HG02981 (cell line): ENCODE measurements around the gene SLC5A11.
"Not testable (repeated sequence)": the region's sequence is repeated elsewhere in the genome, so short reads cannot be mapped to it uniquely, and the experiment has no call there.

Experiments
- ATAC-seq: cut with Tn5 transposase; IDR thresholded peaks from one replicate; pipeline ENCODE4 v1.9.1; 2021; ENCODE audit warnings: mild to moderate bottlenecking, moderate library complexity; ENCODE audit not compliant: unreplicated experiment

The SLC5A11 gene

DNA sequence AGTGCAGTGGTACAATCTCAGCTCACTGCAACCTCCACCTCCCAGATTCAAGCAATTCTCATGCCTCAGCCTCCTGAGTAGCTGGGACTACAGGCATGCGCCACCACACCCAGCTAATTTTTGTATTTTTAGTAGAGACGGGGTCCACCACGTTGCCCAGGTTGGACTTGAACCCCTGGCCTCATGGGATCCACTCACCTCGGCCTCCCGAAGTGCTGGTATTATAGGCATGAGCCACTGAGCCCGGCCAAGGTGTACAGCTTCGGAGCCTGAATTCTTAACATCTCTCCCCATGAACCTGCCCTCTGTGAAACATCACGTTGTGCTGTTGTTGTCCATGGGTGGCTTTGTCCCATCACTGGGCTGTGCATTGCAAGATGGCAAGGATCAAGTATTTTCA is 11.1 kb downstream of the SLC5A11 start:
- ATAC-seq, result not testable (repeated sequence)

DNA sequence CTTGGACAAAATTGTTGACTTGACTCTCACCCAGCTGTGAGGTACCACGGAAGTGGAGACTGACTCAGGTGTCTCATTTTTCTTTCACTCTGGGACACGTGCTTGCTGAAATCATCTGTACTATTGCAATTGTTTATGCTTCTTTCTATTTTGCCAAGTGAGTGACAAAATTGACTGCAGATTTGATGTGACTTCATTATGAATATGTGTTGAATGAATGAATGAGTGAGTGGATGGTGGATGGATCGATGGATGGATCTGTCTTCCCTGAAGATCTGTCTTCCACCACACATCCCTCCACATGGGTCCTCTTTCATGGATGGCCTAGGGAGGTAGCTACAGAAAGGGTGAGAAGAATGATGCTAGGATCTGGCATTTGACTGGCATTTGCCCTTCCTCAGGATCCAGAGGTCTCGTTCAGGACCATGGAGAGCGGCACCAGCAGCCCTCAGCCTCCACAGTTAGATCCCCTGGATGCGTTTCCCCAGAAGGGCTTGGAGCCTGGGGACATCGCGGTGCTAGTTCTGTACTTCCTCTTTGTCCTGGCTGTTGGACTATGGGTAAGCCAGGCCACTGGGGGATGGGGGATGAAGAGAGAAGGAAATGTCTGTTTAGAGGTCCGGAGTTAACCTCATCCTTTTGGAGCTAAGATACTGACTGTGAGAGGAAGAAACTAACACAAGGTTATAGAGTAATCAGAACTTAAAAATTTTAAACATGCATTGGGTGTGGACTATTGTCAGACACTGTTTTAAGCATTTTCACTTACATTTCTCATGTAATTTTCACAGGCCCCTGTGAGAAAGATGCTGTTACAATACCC is 12.7 kb downstream of the SLC5A11 start:
- ATAC-seq, result no peak

DNA sequence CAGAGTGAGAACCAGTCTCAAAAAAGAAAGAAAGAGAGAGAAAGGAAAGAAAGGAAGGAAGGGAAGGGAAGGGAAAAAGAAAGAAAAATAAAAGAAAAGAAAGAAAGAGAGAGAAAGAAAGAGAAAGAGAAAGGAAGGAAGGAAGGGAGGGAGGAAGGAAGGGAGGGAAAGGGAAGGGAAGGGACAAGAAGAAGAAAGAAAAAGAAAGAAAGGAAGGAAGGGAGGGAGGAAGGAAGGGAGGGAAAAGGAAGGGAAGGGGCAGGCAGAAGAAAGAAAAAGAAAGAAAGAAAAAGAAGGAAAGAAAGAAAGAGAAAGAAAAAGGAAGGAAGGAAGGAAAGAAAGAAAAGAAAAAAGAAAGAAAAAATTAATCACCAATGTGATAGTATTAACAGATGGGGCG is 15.7 kb downstream of the SLC5A11 start:
- no peak for ATAC-seq

DNA sequence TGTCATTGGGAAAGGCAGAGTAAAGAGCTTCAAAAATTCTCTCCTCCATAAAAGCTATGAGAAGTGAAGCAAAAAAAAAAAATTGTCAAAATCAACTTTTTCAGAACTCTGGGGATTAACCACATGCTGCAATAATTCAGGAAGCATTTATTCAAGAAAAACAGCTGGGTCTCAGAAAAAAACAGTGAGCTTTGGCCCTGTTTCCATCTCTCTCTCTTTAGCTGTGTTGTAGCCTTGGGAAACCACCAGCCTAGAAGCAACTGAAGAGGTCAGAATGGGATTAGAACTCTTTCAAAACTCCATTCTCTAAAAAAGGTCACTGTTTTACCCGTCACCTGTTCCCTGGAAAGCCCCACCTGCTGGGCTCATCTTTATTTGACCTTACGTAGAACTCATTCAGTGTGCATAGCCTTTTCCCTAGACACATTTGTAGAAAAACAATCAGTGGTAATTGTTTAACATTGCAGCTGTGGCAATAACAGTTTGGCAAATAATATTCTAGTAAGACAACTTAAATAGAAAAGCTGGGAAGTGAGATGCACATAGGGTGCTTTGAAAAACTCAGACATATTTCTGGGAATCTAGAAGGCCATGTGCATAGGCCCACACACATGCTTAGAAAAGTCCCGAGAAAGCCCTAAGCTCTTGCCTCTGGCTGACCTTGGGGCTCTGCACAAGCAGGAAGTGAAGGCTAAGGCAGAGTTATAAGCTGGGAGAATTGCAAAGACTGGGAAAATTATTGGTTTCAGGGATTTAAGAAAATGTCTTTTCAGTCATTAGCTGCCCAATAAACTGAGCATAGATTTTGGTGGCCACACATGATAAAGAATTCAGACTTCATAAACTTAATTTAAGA is 18.0 kb downstream of the SLC5A11 start:
- no peak for ATAC-seq

DNA sequence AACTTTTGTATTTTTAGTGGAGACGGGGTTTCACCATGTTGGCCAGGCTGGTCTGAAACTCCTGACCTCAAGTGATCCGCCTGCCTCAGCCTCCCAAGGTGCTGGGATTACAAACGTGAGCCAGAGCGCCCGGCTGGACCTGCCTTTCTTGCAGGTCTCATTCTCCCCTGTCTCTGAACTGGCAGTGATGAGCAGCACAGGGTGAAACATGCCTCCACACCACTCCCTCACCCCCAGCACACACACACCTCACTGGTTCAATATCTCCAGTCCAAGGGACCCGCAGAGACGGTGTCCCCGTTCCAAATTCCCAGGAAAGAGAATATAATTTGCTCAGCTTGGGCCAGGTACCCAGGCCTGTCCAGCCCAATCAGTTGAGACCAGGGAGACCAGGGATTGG is 23.3 kb downstream of the SLC5A11 start:
- ATAC-seq, result no peak

DNA sequence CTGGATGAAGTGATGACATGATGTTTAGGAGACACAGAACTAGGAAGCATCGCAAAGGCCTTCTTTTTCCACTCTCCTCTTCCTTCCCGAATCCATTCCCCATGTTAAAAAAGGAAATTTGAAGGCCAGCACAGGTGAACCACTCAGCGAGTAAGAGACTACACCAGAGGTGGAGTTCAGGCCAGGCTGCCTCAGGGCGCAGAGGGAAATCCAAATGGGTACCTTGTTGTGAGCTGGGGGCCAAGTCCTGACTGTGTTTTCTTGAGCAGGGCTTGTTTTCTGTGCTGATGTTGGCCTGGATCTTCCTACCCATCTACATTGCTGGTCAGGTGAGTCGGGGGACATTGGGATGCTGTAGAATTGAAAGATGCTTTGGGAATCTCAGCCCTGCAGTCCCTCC is 26.1 kb downstream of the SLC5A11 start:
- no peak for ATAC-seq

DNA sequence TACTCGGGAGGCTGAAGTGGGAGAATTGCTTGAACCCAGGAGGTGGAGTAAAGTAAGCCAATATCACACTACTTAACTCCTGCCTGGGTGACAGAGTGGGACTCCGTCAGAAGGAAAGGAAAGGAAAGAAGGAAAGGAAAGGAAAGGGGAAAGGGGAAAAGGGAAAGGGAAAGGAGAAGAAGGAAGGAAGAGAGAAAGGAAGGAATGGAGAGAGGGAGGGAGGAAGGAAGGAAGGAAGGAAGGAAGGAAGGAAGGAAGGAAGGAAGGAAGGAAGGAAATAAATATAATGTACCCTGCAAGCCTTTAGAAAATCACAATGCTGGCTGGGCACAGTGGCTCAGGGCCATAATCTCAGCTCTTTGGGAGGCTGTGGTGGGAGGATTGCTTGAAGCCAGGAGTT is 27.3 kb downstream of the SLC5A11 start:
- no peak for ATAC-seq

DNA sequence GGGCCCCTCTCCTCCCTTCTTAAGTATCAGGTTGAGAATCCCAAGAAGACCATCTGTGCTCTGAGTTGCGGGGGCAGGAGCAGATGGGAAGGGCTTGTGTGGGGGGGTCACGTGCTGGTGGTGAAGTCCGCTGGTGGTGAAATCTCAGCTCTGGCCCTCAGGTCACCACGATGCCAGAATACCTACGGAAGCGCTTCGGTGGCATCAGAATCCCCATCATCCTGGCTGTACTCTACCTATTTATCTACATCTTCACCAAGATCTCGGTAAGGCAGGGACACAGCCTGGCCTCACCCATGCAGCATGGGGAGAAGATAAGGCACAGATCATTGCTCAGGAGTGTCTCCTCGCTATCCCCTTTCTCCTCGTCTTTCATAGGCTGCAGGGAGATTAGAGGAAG is 29.7 kb downstream of the SLC5A11 start:
- ATAC-seq, result no peak

DNA sequence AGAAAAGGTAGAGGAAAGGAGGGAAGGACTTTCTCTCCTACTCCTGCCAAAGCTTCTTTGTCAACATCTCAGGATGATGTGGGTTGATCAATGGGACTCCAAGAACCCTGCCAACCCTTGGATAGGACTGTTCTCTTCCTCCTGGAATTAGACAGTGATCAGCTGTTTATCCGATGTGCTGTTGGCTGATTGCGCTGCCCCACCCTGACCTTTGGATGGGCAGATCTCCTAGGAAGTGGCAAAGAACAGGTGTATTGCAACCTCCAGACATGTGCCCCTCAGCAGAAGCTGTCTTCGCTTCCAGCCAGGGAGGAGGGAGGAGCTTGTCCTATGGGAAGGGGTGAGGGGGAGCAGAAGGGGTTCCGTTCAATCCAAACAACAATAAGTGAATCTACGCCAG is 30.5 kb downstream of the SLC5A11 start:
- no peak for ATAC-seq

DNA sequence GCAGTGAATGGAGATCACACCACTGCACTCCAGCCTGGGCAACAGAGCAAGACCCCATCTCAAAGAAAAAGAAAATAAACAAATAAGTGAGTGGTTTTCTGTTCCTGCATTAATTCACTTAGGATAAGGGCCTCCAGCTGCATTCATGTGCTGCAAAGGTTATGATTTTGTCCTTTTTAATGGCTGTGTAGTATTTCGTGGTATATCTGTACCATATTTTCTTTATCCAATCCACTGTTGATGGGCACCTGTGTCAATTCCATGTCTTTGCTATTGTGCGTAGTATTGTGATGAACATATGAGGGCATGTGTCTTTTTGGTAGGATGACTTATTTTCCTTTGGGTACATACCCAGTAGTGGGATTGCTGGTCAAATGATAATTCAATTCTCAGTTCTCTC is 33.9 kb downstream of the SLC5A11 start:
- no peak for ATAC-seq

DNA sequence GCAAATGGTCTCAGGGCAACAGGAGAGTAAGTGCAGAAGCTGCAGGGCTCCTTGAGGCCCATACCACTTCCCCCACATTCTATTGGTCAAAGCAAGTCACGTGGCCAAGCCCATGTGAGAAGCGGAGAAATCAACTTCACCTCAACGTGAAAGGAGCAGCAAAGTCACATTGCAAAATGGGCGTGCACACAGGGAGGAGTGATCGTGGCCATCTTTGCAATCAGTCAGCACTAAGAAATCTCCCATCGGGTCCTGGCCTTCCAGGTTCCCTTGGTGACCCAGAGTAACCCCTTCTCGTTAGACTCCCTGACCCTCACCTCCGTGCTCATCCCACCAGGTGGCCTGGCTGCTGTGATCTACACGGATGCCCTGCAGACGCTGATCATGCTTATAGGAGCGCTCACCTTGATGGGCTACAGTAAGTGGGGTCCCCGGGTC is 38.0 kb downstream of the SLC5A11 start:
- no peak for ATAC-seq

DNA sequence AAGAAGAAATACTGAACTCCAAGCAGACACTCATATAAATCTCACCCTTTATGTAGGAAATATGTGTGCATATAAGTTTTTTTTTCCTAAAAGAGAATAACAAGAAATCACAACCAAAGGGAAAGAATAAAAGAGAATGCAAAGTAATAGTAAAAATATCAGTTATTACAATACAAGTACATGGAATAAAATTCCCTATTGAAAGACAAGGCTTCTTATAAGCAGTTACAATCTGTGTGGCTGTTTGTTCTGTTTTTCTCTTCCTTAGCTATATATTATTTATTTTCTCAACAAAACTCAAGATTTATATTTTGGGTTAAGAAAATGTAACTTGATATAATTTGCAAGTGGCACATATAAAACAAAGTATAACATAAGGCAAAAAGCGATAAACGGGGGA is 41.7 kb downstream of the SLC5A11 start:
- ATAC-seq, result no peak

DNA sequence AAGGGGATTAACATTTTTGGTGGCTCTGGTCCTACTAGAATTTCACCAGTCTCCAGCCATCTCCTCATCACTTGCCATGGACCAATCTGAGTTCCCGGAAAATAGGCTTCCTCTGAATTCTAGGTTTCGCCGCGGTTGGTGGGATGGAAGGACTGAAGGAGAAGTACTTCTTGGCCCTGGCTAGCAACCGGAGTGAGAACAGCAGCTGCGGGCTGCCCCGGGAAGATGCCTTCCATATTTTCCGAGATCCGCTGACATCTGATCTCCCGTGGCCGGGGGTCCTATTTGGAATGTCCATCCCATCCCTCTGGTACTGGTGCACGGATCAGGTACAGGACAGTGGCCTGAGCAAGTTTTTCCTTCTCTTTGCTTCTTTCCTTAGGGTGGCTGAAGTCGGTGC is 45.0 kb downstream of the SLC5A11 start:
- ATAC-seq, result no peak

DNA sequence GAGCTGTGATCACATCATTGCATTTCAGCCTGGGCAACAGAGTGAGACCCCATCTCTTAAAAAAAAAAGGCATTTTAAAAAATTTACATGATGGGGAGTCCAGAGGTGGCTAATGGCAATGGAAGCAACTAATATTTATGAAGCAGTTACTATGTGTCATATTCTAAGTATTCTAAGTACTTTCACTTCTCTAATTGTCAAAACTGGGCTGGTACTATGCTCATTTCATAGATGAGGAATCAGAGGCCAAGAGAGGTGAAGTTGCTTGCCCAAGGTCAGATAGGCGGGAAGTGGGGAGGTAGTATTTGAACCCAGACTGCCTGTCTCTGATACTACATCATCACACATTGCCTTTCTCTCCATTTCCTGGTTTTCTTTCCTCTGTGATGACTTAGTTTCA is 50.7 kb downstream of the SLC5A11 start:
- no peak for ATAC-seq

DNA sequence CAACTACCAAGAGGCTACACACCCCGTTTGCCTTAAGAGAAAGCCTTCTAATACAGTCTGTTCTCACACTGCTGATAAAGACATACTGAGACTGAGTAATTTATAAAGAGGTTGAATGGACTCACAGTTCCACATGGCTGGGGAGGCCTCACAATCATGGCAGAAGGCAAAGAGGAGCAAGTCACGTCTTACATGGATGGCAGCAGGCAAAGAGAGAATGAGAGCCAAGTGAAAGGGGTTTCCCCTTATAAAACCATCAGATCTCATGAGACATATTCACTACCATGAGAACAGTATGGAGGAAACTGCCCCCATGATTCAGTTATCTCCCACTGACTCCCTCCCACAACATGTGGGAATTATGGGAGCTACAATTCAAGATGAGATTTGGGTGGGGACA is 51.8 kb downstream of the SLC5A11 start:
- not testable (repeated sequence) for ATAC-seq

DNA sequence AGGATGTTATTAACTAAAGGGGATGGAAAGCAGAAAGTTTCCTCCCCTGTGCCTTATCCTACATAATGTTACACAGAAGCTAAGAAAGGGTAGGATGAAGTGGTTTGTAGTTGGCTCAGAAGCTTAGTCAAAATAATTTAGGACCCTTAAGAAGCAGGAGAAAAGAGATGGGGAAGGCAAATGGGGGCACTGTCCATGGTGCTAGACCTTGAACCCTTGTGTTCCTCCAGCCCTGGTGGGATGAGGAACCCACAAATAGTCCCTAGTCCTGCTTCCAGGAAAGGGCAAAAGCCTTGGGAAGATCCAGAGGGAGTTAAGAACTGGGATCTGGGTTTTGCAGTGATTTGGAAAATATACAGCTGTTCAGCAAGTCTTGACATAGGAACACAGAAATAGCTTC is 54.5 kb downstream of the SLC5A11 start:
- no peak for ATAC-seq

DNA sequence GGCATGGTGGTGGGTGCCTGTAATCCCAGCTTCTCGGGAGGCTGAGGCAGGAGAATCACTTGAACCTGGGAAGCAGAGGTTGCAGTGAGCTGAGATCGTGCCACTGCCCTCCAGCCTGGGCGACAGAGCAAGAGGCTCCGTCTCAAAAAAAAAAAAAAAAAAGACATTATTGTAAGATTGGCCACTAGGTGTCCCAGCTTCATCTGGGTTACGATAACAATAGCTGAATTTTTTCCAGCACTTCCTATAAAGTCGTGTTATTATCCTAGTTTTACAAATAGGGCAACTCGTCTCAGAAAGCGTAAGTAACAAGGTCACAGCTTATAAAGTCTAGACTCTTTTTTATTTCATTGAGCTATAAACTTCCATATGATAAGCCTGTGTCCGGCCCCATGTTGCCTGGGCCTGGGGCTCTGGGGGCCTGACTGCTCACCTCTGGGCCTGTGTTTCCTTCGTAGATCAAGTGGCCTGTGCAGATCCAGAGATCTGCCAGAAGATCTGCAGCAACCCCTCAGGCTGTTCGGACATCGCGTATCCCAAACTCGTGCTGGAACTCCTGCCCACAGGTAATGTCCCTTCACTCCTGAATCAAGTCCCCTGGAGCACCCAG is 60.5 kb downstream of the SLC5A11 start:
- no peak for ATAC-seq

DNA sequence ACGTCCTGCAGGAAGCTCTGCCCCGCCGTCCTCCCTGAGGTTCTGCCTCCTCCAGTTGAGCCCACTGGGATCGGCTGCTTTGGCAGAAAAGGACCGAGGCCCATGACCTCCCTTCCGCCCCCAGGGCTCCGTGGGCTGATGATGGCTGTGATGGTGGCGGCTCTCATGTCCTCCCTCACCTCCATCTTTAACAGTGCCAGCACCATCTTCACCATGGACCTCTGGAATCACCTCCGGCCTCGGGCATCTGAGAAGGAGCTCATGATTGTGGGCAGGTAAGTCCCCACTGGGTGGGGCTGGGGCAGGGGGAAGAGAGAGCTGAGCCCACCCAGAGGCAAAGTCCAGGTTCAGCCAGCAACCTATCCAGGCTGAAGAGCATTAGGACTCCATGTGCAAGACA is 61.1 kb downstream of the SLC5A11 start:
- no peak for ATAC-seq

DNA sequence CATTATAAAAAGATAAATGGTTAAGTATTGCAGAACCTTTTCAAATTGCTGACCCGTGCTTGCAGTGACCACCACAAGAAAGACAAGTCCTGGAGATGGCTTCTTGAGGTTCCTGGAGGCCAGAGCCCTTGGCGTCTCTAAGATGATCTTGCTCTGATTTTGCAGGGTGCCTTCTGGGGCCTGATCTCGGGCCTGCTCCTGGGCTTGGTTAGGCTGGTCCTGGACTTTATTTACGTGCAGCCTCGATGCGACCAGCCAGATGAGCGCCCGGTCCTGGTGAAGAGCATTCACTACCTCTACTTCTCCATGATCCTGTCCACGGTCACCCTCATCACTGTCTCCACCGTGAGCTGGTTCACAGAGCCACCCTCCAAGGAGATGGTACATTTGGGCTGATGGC is 63.0 kb downstream of the SLC5A11 start:
- no peak for ATAC-seq

DNA sequence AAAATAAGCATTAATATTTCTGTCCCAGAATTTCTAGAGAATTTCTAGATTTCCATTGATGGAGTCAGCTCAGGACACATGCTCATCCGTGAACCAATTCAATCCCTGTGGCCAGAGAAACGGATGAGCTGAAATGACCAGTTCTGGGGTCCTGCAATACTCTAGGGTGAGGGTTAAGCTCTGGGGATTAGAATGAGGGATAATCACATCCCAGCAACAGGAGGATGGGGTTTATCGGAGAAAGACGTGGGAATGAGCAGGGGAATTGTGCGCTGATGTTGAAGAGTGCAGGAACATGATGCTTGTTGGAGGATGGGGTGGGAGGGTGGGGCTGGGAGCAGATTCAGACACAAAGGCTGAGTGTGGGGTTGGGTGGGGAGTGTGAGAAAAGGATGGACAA is 64.1 kb downstream of the SLC5A11 start:
- no peak for ATAC-seq

DNA sequence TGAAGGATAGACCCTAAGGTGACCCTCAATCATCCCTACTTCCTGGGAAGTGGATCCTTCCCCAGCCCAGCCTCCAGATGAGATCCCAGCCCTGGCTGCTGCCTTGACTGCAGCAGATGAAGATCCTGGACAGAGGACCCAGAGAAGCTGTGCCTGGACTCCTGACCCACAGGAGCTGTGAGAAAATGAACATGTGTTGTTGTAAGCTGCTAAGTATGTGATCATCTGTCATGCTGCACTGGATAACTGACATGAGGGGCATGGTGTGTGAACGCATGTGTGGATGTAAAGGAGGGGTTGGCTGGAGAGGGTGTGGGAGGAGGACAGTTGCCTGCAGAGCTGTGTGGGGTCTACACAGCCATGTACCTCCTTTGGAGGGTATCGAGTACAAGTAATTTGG is 69.3 kb downstream of the SLC5A11 start:
- ATAC-seq, result no peak

DNA sequence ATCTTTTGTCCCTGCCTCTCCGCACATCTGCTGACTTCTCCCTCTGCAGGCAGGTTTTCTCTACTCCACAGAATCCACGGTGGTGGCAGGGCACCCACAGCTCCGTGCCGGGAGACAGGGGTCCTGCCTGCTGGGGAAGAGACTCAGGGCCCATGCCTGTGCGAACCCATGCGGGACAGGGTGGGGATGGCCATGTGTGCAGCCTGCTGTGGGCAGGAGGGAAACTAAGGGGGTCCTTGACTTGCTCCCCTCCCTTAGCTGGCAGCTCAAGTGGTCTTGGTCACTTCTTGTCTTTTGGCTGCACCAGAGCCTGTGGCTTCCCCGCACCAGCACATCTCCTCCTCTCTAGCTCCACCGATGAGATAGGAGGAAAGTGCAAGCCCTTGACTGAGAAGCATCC is 69.8 kb downstream of the SLC5A11 start:
- ATAC-seq, result no peak
